GM21786 (cell line): ENCODE results near the gene CTAG2.
"Not testable (repeated sequence)": the region's sequence is repeated elsewhere in the genome, so short reads cannot be mapped to it uniquely, and the experiment has no call there.

ENCODE experiments used
- ATAC-seq: cut with Tn5 transposase; IDR thresholded peaks from one replicate; pipeline ENCODE4 v1.9.1; 2021; ENCODE audit not compliant: unreplicated experiment

CTAG2 gene

GRCh38 chrX:154648931-154649330, 4.4 kb downstream of the CTAG2 start:
- no peak for ATAC-seq

- ATAC-seq = not testable (repeated sequence)
Observed at GRCh38 chrX:154645745-154646378, 7.5 kb downstream of the CTAG2 start.

DNA sequence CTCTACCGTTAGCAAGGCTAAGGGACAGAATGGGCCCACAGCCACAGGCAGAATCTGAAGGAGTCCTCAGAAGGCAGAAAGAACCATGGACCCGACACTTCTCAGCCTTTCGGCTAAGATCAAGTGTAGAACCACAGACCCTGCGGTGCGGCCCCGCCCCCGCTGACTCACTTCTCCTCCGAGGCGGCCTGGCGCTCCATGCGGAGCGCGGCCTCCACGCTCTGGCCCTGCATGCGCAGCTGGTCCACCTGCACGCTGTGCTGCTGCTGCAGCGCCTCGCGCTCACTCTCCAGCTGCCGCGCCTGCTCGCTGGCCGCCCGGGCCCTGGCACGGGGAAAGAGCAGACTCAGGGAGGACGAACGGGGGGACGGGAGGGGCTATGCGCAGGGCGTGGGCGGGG, 9.7 kb downstream of the CTAG2 start:
- ATAC-seq = not testable (repeated sequence)

- not testable (repeated sequence) for ATAC-seq
Observed at GRCh38 chrX:154641740-154642139, 11.6 kb downstream of the CTAG2 start.

DNA sequence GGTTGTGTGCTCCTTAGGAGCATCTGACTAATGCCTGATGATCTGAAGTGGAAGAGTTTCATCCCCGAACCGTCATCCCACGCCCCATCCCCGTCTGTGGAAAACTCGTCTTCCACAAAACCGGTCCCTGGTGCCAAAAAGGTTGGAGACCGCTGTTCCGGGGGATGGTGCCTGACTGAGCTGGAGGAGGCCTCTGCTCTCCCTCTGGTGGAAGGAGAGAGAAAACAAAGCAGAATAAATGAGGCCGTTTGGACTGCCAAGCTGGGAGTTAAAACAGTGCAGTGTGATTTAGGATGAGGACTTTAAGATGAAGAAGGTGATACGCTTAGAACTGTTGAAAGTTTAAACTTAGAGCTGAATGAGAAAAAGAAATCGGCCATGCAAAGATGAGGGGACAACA, 19.7 kb downstream of the CTAG2 start:
- not testable (repeated sequence) for ATAC-seq

GRCh38 chrX:154630949-154631348, 22.4 kb downstream of the CTAG2 start:
- not testable (repeated sequence) for ATAC-seq

DNA sequence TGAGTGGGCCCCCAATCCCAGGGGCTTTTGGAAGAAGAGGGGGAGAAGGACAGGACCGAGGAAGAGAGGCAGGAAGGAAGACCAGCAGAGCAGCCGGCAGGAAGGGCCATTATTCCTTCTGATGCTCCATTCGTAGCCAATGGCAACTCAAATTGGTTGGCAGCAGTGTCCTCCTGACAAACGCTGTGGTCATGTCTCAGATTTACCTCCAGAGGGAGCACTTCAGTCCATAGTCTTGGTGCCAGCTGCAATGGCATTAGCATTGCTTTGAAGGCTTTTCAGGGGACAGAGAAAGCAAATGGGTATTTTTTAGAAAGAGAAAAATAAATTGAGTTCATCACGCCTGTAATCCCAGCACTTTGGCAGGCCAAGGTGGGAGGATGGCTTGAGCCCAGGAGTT, 24.4 kb downstream of the CTAG2 start:
- ATAC-seq = not testable (repeated sequence)

- not testable (repeated sequence) for ATAC-seq
Observed at GRCh38 chrX:154620767-154621414, 32.5 kb downstream of the CTAG2 start.

- ATAC-seq = not testable (repeated sequence)
Observed at GRCh38 chrX:154619182-154619581, 34.2 kb downstream of the CTAG2 start, which contains the start of gene CTAG1B. Gene CTAG1B (minus strand): TSS chrX:154619282. CDS start chrX:154619218, 64 bp downstream.

GRCh38 chrX:154613586-154613985, 39.8 kb downstream of the CTAG2 start:
- ATAC-seq = not testable (repeated sequence)

DNA sequence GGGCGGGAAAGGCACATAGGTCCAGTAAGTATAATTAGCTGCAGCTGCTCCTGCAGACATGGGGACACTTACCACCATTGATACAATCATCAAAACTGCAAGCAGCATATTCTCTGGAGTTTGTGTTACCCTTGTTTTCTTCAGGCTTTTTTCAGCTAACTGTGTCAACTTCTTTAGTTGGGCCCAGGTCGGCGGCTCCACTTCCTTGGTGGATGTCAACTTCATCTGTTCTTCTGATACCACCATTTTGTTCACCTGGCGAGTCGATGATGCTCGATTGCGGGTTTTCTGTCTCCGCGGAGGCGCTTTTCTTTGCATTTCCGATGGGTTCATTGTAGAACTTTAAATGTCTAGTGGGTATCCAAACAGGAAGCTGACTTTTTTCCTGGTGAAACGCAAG, 42.2 kb downstream of the CTAG2 start:
- ATAC-seq = not testable (repeated sequence)

DNA sequence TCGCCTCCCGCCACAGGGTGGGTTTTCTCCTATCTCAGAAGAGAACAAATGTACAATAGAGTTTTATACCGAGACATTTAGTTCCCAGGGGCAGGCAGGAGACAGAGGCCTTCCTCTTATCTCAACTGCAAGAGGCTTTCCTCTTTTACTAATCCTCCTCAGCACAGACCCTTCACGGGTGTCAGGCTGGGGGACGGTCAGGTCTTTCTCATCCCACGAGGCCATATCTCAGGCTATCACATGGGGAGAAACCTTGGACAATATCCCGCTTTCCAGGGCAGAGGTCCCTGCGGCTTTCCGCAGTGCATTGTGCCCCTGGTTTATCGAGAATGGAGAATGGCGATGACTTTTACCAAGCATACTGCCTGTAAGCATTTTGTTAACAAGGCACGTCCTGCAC, 44.6 kb downstream of the CTAG2 start:
- ATAC-seq = not testable (repeated sequence)

GRCh38 chrX:154607976-154608375, 45.4 kb downstream of the CTAG2 start:
- ATAC-seq = not testable (repeated sequence)

DNA sequence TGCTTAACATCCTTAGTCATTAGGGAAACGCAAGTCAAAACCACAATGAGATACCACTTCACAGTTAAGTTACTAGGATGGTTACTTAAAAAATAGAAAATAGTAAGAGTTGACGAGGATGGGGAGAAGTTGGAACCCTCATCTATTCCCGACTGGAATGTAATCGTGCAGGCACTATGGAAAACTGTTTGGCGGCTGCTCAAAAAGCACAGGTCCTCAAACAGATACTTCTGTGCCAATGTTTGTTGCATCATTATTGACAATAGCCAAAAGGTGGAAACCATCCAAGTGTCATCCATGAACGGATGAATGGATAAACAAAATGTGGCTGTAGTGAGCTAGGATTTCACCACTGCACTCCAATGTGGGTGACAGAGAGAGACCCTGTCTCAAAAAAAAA, 46.0 kb downstream of the CTAG2 start:
- no peak for ATAC-seq

- ATAC-seq = no peak
Observed at GRCh38 chrX:154605566-154605965, 47.8 kb downstream of the CTAG2 start.

DNA sequence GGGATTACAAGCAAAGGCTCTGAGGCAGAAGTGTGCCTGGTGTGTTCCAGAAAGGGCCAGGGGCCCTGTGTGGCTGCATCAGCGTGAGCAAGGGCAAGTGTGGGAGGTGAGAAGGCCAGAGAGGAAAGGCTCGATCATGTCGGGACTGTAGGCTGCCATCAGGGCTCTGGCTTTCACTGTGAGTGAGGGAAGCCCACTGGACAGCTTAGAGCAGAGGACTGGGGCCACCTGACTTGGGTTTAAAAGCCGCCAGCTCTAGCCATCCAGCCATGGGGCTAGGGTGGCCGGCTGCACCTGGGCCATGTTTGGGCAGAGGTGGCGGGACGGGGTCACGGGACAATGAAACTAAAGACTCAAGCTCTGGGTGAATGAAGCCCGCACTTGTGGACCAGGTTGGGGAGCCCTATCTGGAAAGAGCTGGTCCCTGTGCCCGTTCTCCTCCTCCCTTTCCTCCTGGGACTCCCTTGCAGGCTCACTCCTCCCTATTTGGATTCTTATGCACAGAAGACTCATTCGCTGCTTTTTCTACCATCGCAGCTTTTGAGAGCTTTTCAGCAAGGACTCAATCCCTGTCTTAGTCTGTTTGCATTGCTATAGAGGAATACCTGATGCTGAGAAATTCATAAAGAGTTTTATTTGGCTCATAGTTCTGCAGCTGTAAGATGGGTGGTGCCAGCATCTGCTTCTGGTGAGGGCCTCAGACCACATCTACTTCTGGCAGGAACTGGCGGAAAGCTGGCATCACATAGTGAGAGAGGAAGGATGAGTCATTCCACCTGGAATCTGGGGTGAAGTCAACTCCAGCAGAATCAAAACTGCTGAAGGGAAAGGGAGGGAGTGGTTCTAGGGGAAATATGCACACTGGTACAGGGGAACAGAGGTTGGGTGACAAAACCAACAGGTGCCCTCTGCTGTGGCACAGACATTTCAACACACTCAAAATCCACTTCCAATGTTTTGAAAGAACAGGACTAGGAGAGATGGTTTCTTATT, 49.6 kb downstream of the CTAG2 start:
- ATAC-seq = no peak

- no peak for ATAC-seq
Observed at GRCh38 chrX:154602766-154603437, 50.5 kb downstream of the CTAG2 start.

DNA sequence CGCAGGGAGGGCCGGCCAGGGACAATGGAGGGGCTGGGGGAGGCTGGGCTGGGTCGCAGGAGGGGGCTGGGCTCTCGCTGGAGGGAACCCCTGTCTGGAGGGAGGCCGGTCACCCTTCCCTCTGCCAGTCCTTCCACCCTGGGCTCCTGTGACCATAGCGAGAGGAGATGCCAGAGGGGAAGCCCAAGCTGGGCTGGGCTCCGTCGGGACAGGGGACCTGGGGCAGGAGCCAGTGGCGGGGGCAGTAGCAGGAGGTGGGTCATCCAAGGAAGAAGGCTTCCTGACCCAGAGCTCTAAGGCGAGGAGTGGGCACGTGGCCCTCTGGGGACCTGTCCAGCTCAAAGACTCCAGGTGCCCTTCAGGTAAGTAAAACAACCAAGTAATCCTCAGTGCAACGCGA, 51.2 kb downstream of the CTAG2 start:
- ATAC-seq = no peak
